GM19397 (cell line): ENCODE measurements around the gene DYNLRB2.

Source experiments
- ATAC-seq: cut with Tn5 transposase; IDR thresholded peaks from one replicate; pipeline ENCODE4 v1.9.1; 2021; ENCODE audit warnings: mild to moderate bottlenecking, moderate library complexity; ENCODE audit not compliant: unreplicated experiment

DYNLRB2 gene

GRCh38 chr16:80540516-80541305 is at the start of gene DYNLRB2:
Gene DYNLRB2, plus strand, starts transcription at chr16:80540993. Its CDS starts 84 bp downstream, at chr16:80541077.
- ATAC-seq: peak; percentile 93

DNA sequence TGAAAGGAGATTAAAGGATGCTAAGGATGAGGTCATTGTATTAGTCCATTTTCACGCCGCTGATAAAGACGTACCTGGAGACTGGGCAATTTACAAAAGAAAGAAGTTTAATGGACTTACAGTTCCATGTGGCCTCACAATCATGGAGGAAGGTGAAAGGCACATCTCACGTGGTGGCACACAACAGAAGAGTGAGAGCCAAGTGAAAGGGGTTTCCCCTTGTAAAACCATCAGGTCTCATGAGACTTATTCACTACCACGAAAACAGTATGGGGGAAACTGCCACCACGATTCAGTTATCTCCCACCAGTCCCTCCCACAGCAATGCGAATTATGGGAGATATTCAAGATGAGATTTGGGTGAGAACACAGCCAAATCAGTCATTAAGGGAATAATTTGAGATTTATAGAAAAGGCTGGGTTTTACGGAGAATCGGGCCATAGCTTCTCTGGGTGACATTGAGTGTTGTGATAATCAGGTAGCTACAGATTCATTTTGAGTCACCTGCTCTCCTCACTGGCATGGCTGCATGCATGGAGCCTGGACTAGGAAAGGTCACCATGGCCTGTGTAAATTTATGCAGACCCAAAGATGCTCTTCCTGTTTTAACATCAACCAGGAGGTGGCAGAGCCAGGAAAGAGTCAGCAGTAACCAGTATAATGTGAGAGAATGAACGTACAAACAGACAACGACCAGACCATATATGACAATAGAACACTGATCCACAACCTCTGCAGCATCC is 40.5 kb upstream of the DYNLRB2 start:
- ATAC-seq: no peak

- ATAC-seq: no peak
Measured at GRCh38 chr16:80500961-80501525, 39.8 kb upstream of the DYNLRB2 start.

DNA sequence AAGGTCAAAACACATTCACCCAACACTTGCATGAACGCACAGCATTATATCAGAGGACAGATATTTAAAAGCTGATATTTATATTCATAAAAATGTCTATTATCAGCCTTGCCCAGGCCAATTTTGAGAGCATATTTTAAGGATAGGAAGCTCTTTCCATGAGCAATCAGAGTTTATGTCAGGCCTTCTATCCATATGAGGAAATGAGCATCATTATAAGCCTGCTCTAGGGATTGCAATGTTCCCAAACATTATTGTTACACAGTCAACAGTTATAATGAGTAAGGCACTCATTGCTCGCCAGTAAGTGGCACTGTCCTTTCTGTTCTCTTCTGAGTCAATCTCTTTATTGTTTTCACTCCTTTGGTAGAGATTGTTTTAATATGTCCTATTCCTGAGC is 37.7 kb upstream of the DYNLRB2 start:
- no peak for ATAC-seq

DNA sequence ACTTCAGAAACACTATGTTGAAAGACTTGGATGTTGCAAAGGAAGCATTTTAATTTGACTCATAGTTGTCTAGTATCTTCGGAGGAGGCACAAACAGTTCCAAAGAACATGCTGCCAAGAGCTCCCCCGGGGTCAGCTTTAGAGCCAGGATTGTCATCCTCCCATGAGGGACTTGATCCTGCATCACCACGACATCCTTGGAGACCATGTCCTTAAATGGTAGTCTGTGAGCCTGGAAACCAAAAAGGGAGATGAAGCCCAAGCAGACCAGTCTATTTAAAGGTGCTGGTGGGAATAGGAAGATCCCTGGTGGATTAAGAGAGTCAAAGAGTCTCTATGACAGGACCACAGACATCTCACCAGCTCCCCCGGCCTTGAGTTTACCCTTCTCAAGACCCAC is 33.3 kb upstream of the DYNLRB2 start:
- no peak for ATAC-seq

GRCh38 chr16:80509872-80510271 is 30.9 kb upstream of the DYNLRB2 start:
- ATAC-seq: no peak

- ATAC-seq: no peak
Measured at GRCh38 chr16:80511824-80512592, 28.8 kb upstream of the DYNLRB2 start.

DNA sequence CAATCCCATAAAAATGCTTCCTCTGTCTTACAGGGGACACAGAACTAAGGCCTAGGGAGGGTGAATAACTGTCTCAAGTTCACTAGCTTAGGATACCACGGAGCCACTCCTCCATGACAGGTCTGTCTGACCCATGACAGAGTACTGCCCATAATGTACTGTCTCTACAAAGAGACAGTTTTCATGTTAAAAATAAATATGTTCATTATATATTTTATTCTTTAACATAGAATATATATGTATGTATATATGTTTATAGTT is 28.3 kb upstream of the DYNLRB2 start:
- no peak for ATAC-seq

DNA sequence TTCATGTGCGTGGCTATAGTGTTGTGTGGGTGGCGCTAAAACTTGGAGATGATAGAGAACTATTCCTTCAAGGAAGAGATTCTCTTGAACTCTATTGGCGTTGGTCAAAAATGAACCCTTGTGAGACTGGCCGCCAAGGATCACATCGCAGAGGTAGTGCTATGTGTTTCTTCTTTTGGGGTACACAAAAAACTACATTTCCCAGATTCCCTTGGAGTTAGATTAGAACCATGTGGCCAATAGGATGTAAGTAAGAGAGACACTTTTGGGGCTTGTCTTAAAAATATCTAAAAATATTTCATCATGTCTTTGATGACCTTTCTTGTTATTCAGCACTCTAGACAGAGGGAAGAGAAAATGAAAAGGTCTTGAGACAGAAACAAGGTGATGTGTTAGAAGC is 25.4 kb upstream of the DYNLRB2 start:
- ATAC-seq: no peak

DNA sequence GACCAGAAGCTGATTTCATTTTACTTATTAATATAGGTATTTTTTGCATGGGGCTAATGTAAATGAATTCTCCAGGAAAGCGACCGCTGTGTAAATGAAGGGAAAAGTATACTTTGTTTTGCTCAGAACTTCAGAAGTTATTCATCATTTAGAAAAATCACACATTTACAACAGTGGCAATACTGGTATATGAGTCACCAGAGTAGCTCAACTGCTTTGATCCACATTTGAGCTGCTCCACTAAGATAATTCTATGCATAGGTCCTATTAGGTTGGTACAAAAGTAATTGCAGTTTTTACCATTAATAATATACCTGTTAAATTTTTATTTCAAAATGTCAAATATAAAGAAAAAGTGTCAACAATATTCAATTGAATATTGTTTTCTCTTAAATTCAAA is 22.9 kb upstream of the DYNLRB2 start:
- no peak for ATAC-seq

- peak; percentile 47 for ATAC-seq
Measured at GRCh38 chr16:80518436-80518835, 22.4 kb upstream of the DYNLRB2 start.

- ATAC-seq: no peak
Measured at GRCh38 chr16:80519189-80519588, 21.6 kb upstream of the DYNLRB2 start.

DNA sequence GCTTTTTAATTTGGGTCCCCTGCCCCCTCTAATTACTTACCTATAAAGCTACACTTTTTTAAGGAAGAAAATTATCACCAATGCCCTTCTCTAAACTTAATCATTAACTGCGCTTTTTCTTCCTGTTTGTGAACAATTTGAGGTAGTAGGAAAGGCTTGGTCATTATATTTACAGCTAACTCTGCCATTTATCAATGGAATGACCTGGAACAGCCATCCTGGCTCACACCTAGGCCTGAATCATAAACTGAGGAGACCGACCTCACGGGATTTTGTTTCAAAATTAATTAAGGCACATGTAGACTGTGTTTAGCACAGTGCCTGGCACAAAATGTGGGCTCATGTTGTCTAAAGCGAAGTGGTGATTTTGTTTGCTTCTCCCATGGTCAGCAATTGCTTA is 15.4 kb upstream of the DYNLRB2 start:
- no peak for ATAC-seq

DNA sequence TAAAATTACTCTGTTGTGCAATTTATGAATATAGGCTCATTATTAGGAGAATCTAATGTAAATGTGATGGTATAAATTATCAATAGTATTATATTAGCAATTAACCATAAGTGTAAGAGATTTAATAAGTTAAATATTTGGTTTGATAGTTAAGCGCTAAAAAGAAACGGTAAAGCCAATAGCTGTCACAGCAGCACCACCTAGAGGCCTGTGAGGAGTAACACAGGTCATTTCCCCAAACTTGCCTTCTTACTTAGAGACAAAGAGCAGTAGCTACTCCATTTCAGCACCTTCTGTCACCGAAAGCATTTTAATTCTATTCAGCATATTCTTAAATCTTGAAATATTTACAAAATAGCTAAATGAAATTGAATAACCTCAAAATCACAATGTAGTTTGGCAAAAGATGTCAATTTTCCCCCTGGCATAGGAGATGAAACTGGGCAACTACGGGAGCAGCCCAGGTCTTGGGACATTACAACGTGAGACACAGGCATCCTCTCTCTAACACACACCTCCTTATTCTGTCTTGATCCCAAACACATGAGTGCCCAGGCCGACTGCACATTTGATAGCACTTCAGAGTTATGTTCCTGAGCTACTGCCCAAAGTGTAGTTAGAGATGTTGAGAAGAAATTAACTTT is 14.3 kb upstream of the DYNLRB2 start:
- no peak for ATAC-seq

DNA sequence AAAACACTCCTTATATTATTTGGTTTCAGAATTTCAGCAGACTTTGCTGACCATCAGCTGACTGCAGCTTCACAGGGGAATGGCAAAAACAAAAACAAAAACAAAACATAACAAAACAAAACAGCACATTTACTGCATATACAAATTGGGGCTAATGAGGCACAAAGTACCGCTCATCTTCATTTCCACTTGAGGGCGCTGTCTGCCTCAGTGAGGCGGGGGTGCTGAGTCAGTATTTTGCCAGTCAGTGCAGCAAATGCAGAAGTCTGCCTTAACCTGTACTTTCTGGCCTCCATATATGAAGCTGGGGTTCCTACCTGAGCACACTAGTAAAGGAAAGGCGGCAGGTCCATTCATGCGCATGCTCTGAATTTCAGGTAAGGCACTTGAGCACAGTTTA is 13.5 kb upstream of the DYNLRB2 start:
- no peak for ATAC-seq

DNA sequence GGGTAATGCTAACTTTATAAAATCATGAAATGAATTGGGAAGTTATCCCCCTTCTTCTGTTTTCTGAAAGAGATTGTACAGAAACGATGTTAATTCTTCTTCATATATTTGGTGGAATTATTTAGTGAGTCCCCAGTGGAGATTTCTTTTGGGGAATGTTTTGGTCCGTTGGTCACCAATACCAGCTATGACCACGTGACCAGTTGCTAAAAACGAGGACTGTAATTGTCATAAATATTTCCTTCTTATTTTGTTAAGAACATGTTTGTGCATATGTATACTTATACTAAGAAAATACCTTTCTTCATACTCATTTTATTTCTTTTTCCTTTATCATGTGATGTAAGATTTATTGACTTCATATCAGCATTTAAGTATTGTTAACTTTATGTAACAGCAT is 10.3 kb upstream of the DYNLRB2 start:
- no peak for ATAC-seq

DNA sequence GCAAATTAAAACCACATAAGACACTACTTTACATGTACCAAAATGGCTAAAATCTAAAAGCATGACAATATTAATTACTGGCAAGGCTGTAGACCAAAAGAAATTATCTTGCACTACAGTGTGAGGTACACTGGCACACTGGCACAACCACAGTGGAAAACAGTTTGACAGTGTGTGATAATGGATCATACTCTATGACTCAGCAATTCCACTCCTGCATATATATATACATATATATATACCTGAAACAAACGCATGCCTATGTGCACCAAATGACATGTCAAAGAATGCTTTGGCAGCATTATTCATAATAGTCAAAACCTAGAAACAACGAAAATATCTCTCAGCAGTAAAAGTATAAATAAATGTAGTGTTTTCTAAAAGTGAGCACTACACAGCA is 4.6 kb upstream of the DYNLRB2 start:
- no peak for ATAC-seq

GRCh38 chr16:80541306-80541694 is 507 bp downstream of the DYNLRB2 start:
- ATAC-seq: no peak

GRCh38 chr16:80543162-80543561 is 2.4 kb downstream of the DYNLRB2 start:
- ATAC-seq: no peak

- ATAC-seq: no peak
Measured at GRCh38 chr16:80544326-80544725, 3.5 kb downstream of the DYNLRB2 start.

- no peak for ATAC-seq
Measured at GRCh38 chr16:80546249-80546648, 5.5 kb downstream of the DYNLRB2 start.
